Measurements from ENCODE around the gene IPO9.
"Not testable (repeated sequence)": the region's sequence is repeated elsewhere in the genome, so short reads cannot be mapped to it uniquely, and the experiment has no call there.

Gene IPO9

DNA sequence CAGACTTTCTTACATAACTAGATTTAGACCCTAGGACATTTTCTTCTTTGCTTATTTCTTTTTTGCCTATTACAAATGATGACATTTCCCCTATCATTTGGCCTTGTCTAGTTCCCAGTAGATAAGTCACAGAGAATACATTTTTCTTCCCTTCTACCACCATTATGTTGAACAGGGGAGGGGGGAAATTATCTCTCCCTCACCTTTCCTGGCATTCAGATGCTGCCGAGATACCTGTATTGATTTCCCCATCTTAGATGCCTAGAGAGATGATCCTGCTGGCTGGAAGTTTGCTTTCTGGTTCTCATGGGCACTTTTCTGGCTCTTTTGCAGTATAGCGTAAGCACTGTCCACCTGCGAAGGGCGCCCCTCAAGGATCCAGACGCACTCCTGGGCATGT, 5.7 kb downstream of the IPO9 start:
- Histone ChIP-seq H3K4me2 (ENCODE audit: insufficient read depth, low read length) (0 out of 2 replicates have a peak overlapping the region, but pooled peaks have one; percentile 7), H3K9me3 (ENCODE audit: insufficient read depth, low read length, severe bottlenecking) (no peaks in the 10 kb centered on the region), H2AFZ (ENCODE audit: low read depth, low read length) (no peak overlapping the region), H3K27ac (ENCODE audit: low read length) (no peak overlapping the region), H3K79me2 (ENCODE audit: insufficient read depth, low read length) (peaks cover 98% of the 10 kb centered on the region), H4K20me1 (ENCODE audit: insufficient read depth, low read length) (peaks cover 77% of the 10 kb centered on the region), H3K9ac (ENCODE audit: low read depth, low read length) (no peak overlapping the region), H3K4me1 (ENCODE audit: insufficient read depth, low read length) (peaks cover 28% of the 10 kb centered on the region), H3K36me3 (ENCODE audit: insufficient read depth, low read length) (peaks cover 46% of the 10 kb centered on the region), H3K4me3 (ENCODE audit: low read depth in 1 of 2, low read length in 2 of 2) (no peak overlapping the region), H3K27me3 (ENCODE audit: insufficient read depth, low read length, poor library complexity) (no peaks in the 10 kb centered on the region)
- no peak for DNase-seq
- TF ChIP-seq EZH2 (IDR thresholded peaks at IDR 0.05; ENCODE audit: borderline replicate concordance, low read depth, low read length, severe bottlenecking) = no peak
- TF ChIP-seq, protein P1, sequence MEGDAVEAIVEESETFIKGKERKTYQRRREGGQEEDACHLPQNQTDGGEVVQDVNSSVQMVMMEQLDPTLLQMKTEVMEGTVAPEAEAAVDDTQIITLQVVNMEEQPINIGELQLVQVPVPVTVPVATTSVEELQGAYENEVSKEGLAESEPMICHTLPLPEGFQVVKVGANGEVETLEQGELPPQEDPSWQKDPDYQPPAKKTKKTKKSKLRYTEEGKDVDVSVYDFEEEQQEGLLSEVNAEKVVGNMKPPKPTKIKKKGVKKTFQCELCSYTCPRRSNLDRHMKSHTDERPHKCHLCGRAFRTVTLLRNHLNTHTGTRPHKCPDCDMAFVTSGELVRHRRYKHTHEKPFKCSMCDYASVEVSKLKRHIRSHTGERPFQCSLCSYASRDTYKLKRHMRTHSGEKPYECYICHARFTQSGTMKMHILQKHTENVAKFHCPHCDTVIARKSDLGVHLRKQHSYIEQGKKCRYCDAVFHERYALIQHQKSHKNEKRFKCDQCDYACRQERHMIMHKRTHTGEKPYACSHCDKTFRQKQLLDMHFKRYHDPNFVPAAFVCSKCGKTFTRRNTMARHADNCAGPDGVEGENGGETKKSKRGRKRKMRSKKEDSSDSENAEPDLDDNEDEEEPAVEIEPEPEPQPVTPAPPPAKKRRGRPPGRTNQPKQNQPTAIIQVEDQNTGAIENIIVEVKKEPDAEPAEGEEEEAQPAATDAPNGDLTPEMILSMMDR (IDR thresholded peaks at IDR 0.05; ENCODE audit: borderline replicate concordance, extremely low read depth, low read length, poor library complexity, severe bottlenecking) = no peak
- no peak for ATAC-seq (ENCODE audit: insufficient read depth, low read depth)

DNA sequence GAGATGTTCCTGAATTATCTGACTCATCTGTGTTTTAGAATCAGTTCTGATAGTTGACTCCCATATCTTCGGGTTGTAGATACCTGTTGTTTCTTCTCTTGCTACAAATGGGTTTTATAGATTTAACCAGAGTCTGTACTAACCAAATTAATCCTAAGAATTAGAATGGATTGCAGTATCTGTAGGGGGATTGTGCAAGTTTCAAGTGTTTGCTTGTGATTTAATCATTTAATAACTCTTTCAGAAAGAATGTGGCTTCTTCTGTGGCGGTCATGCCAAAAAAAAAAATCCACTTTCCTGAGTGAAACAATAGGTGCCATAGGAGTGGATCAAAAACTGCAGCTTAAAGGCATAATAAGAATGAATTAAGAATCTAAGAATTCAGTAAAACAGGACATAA, 9.4 kb downstream of the IPO9 start:
- Histone ChIP-seq H3K27me3 (ENCODE audit: insufficient read depth, low read length, poor library complexity) (no peaks in the 10 kb centered on the region), H3K4me1 (ENCODE audit: insufficient read depth, low read length) (no peaks in the 10 kb centered on the region; the same call in 1 of the 2 replicates), H3K36me3 (ENCODE audit: insufficient read depth, low read length) (peaks cover 52% of the 10 kb centered on the region), H4K20me1 (ENCODE audit: insufficient read depth, low read length) (peaks cover 84% of the 10 kb centered on the region), H3K79me2 (ENCODE audit: insufficient read depth, low read length) (peaks cover 98% of the 10 kb centered on the region), H3K9me3 (ENCODE audit: insufficient read depth, low read length, severe bottlenecking) (no peaks in the 10 kb centered on the region), H3K9ac (ENCODE audit: low read depth, low read length) (no peak overlapping the region), H2AFZ (ENCODE audit: low read depth, low read length) (no peak overlapping the region), H3K27ac (ENCODE audit: low read length) (no peak overlapping the region), H3K4me2 (ENCODE audit: insufficient read depth, low read length) (no peak overlapping the region), H3K4me3 (ENCODE audit: low read depth in 1 of 2, low read length in 2 of 2) (no peak overlapping the region)
- ATAC-seq (ENCODE audit: insufficient read depth, low read depth) (no peak), DNase-seq (no peak)
- TF ChIP-seq, protein P1 (IDR thresholded peaks at IDR 0.05; ENCODE audit: borderline replicate concordance, extremely low read depth, low read length, poor library complexity, severe bottlenecking) = no peak
- TF ChIP-seq EZH2 (IDR thresholded peaks at IDR 0.05; ENCODE audit: borderline replicate concordance, low read depth, low read length, severe bottlenecking) = no peak

DNA sequence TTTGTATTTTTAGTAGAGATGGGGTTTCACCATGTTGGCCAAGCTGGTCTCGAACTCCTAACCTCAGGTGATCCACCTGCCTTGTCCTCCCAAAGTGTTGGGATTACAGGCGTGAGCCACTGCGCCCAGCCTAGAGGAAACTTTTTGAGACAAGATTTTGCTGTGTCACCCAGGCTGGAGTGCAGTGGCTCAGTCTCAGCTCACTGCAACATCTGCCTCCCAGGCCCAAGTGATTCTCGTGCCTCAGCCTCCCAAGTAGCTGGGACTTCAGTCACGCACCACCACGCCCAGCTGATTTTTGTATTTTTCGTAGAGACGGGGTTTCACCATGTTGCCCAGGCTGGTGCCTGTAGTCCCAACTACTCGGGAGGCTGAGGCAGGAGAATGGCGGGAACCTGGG, 10.1 kb downstream of the IPO9 start:
- Histone ChIP-seq H4K20me1 (ENCODE audit: insufficient read depth, low read length) (peaks cover 81% of the 10 kb centered on the region), H3K79me2 (ENCODE audit: insufficient read depth, low read length) (peaks cover 98% of the 10 kb centered on the region), H3K36me3 (ENCODE audit: insufficient read depth, low read length) (peaks cover 49% of the 10 kb centered on the region)
- not testable (repeated sequence) for H3K9me3 ChIP-seq (ENCODE audit: insufficient read depth, low read length, severe bottlenecking); ATAC-seq (ENCODE audit: insufficient read depth, low read depth); H3K27ac ChIP-seq (ENCODE audit: low read length); H3K27me3 ChIP-seq (ENCODE audit: insufficient read depth, low read length, poor library complexity); H3K9ac ChIP-seq (ENCODE audit: low read depth, low read length); H3K4me2 ChIP-seq (ENCODE audit: insufficient read depth, low read length); DNase-seq; H3K4me1 ChIP-seq (ENCODE audit: insufficient read depth, low read length); H3K4me3 ChIP-seq (ENCODE audit: low read depth in 1 of 2, low read length in 2 of 2); H2AFZ ChIP-seq (ENCODE audit: low read depth, low read length)

DNA sequence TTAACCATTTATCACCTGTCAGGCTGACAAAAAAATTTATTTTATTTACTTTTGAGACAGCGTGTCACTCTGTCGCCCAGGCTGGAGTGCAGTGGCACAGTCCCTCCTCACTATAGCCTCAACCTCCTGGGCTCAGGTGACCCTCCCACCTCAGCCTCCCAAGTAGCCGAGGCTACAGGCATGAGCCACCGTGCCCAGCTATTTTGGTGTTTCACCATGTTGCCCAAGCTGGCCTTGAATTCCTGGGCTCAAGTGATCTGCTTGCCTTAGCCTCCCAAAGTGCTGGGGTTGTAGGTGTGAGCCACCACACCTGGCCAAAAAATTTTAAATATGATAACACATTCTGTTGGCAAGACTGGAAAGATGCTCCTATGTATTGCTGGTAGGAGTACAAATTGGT, 11.1 kb downstream of the IPO9 start:
- no peak overlapping the region for H3K9ac ChIP-seq (ENCODE audit: low read depth, low read length)
- H3K4me2 ChIP-seq (ENCODE audit: insufficient read depth, low read length) = no peak overlapping the region
- peaks cover 98% of the 10 kb centered on the region for H3K79me2 ChIP-seq (ENCODE audit: insufficient read depth, low read length)
- TF ChIP-seq EZH2 (IDR thresholded peaks at IDR 0.05; ENCODE audit: borderline replicate concordance, low read depth, low read length, severe bottlenecking) = no peak
- TF ChIP-seq, protein P1 (IDR thresholded peaks at IDR 0.05; ENCODE audit: borderline replicate concordance, extremely low read depth, low read length, poor library complexity, severe bottlenecking) = no peak
- H3K4me1 ChIP-seq (ENCODE audit: insufficient read depth, low read length) = no peaks in the 10 kb centered on the region; the same call in 1 of the 2 replicates
- no peak for ATAC-seq (ENCODE audit: insufficient read depth, low read depth)
- H3K4me3 ChIP-seq (ENCODE audit: low read depth in 1 of 2, low read length in 2 of 2) = no peak overlapping the region
- no peak overlapping the region for H3K27ac ChIP-seq (ENCODE audit: low read length)
- peaks cover 43% of the 10 kb centered on the region for H3K36me3 ChIP-seq (ENCODE audit: insufficient read depth, low read length)
- DNase-seq = no peak
- H3K9me3 ChIP-seq (ENCODE audit: insufficient read depth, low read length, severe bottlenecking) = no peaks in the 10 kb centered on the region
- H4K20me1 ChIP-seq (ENCODE audit: insufficient read depth, low read length) = peaks cover 79% of the 10 kb centered on the region
- H2AFZ ChIP-seq (ENCODE audit: low read depth, low read length) = no peak overlapping the region
- H3K27me3 ChIP-seq (ENCODE audit: insufficient read depth, low read length, poor library complexity) = no peaks in the 10 kb centered on the region

Measured in DND-41 (cell line).